Mucosa of rectum (tissue), 2 donors: ENCODE results near the gene VPS13A.

Experiments
- H3K27ac ChIP-seq, 2 donors: one replicate each; pipeline ENCODE4 v1.7.0; 2013; ENCODE audit warnings: inconsistent platforms in 2 of 2, low read depth in 2 of 2, low read length in 2 of 2
- H3K27me3 ChIP-seq, 2 donors: one replicate each; pipeline ENCODE4 v1.7.0; 2013; ENCODE audit warnings: low read length in 2 of 2; ENCODE audit not compliant: control insufficient read depth in 2 of 2, insufficient read depth in 2 of 2
- H3K36me3 ChIP-seq, 2 donors: one replicate each; pipeline ENCODE4 v1.7.0; 2013; ENCODE audit warnings: low read length in 2 of 2; ENCODE audit not compliant: control insufficient read depth in 2 of 2, insufficient read depth in 2 of 2
- H3K4me1 ChIP-seq, 2 donors: one replicate each; pipeline ENCODE4 v1.7.0; 2013; ENCODE audit warnings: low read length in 2 of 2, mild to moderate bottlenecking in 1 of 2; ENCODE audit not compliant: control insufficient read depth in 2 of 2, insufficient read depth in 2 of 2
- H3K4me3 ChIP-seq, 2 donors: one replicate each; pipeline ENCODE4 v1.7.0; 2013; ENCODE audit warnings: low read length in 2 of 2
- H3K9ac ChIP-seq, 2 donors: one replicate each; pipeline ENCODE4 v1.7.0; 2013; ENCODE audit warnings: low read length in 2 of 2, low read depth in 1 of 2, mild to moderate bottlenecking in 1 of 2
- H3K9me3 ChIP-seq, 2 donors: one replicate each; pipeline ENCODE4 v1.7.0; 2013; ENCODE audit warnings: low read length in 2 of 2; ENCODE audit not compliant: control insufficient read depth in 2 of 2
- donor health status: healthy.
- donor health status: Normal muscosa, but diverticular disease.

Gene VPS13A

GRCh38 chr9:77177143-77177893, at the start of gene VPS13A:
Gene VPS13A (plus strand): TSS chr9:77177534. CDS start chr9:77177705, 171 bp downstream.
- Histone ChIP-seq H3K27me3 (no peaks in the 10 kb centered on the region), H3K36me3 (no peaks in the 10 kb centered on the region), H3K4me3 (peak within 1 kb of the TSS; percentile 81 to 92), H3K4me1 (peaks cover 5 to 12% of the 10 kb centered on the region in 2 donors), H3K9me3 (no peaks in the 10 kb centered on the region), H3K27ac (peak within 1 kb of the TSS; percentile 83 to 84), H3K9ac (peak within 1 kb of the TSS; percentile 77 to 90)

GRCh38 chr9:77128125-77128789, 49.1 kb upstream of the VPS13A start:
- H3K9me3 ChIP-seq = no peaks in the 10 kb centered on the region
- no peak overlapping the region for H3K9ac ChIP-seq
- no peaks in the 10 kb centered on the region for H3K36me3 ChIP-seq
- H3K27me3 ChIP-seq = peaks cover 0 to 4% of the 10 kb centered on the region in 2 donors
- no peak overlapping the region for H3K27ac ChIP-seq
- no peak overlapping the region for H3K4me3 ChIP-seq
- H3K4me1 ChIP-seq = no peaks in the 10 kb centered on the region

GRCh38 chr9:77131399-77131798, 45.9 kb upstream of the VPS13A start:
- Histone ChIP-seq H3K4me1 (no peaks in the 10 kb centered on the region), H3K4me3 (no peak overlapping the region), H3K9ac (no peak overlapping the region), H3K27ac (no peak overlapping the region), H3K27me3 (peaks cover 0 to 4% of the 10 kb centered on the region in 2 donors), H3K9me3 (no peaks in the 10 kb centered on the region), H3K36me3 (no peaks in the 10 kb centered on the region)

GRCh38 chr9:77133011-77133410, 44.3 kb upstream of the VPS13A start:
- Histone ChIP-seq H3K4me1 (no peaks in the 10 kb centered on the region), H3K9ac (no peak overlapping the region), H3K4me3 (no peak overlapping the region), H3K27ac (no peak overlapping the region), H3K36me3 (no peaks in the 10 kb centered on the region), H3K27me3 (peaks cover 0 to 4% of the 10 kb centered on the region in 2 donors), H3K9me3 (no peaks in the 10 kb centered on the region)

GRCh38 chr9:77142366-77142765, 35.0 kb upstream of the VPS13A start:
- no peaks in the 10 kb centered on the region for H3K27me3 ChIP-seq
- no peak overlapping the region for H3K27ac ChIP-seq
- no peaks in the 10 kb centered on the region for H3K36me3 ChIP-seq
- no peaks in the 10 kb centered on the region for H3K4me1 ChIP-seq
- H3K4me3 ChIP-seq = no peak overlapping the region
- H3K9ac ChIP-seq = no peak overlapping the region
- H3K9me3 ChIP-seq = no peaks in the 10 kb centered on the region

GRCh38 chr9:77149879-77150278, 27.5 kb upstream of the VPS13A start:
- H3K4me3 ChIP-seq = no peak overlapping the region
- H3K27ac ChIP-seq = no peak overlapping the region
- H3K36me3 ChIP-seq = no peaks in the 10 kb centered on the region
- no peaks in the 10 kb centered on the region for H3K4me1 ChIP-seq
- peaks cover 3 to 4% of the 10 kb centered on the region in 2 donors for H3K27me3 ChIP-seq
- no peaks in the 10 kb centered on the region for H3K9me3 ChIP-seq
- no peak overlapping the region for H3K9ac ChIP-seq

GRCh38 chr9:77152289-77152688, 25.0 kb upstream of the VPS13A start:
- Histone ChIP-seq H3K9ac (no peak overlapping the region), H3K27me3 (peaks cover 3 to 4% of the 10 kb centered on the region in 2 donors), H3K36me3 (no peaks in the 10 kb centered on the region), H3K4me3 (no peak overlapping the region), H3K9me3 (no peaks in the 10 kb centered on the region), H3K27ac (no peak overlapping the region), H3K4me1 (peaks cover 0 to 2% of the 10 kb centered on the region in 2 donors)

- Histone ChIP-seq H3K27ac (no peak overlapping the region), H3K36me3 (no peaks in the 10 kb centered on the region), H3K27me3 (peaks cover under 1% of the 10 kb centered on the region in 2 donors), H3K4me3 (no peak overlapping the region), H3K9me3 (no peaks in the 10 kb centered on the region), H3K9ac (no peak overlapping the region), H3K4me1 (peaks cover 0 to 4% of the 10 kb centered on the region in 2 donors)
Observed at GRCh38 chr9:77156646-77157371, 20.5 kb upstream of the VPS13A start.

GRCh38 chr9:77158772-77159513, 18.4 kb upstream of the VPS13A start:
- no peak overlapping the region for H3K27ac ChIP-seq

More at GRCh38 chr9:77158772-77159513, 18.4 kb upstream of the VPS13A start:
- peaks cover 0 to 4% of the 10 kb centered on the region in 2 donors for H3K4me1 ChIP-seq
- H3K36me3 ChIP-seq = no peaks in the 10 kb centered on the region
- H3K9ac ChIP-seq = no peak overlapping the region
- H3K4me3 ChIP-seq = no peak overlapping the region
- H3K9me3 ChIP-seq = no peaks in the 10 kb centered on the region
- H3K27me3 ChIP-seq = no peaks in the 10 kb centered on the region
